ENCODE results near the gene DMAC2.

The DMAC2 gene

GRCh38 chr19:41398050-41398418 is 41.7 kb downstream of the DMAC2 start:
- Histone ChIP-seq H3K36me3 (ENCODE audit: control insufficient read depth in 4 of 4, insufficient read depth in 4 of 4, low read length in 3 of 4) (peaks cover 3 to 8% (median 7%) of the 10 kb centered on the region in 4 experiments), H3K4me1 (ENCODE audit: control extremely low read depth in 1 of 4, control insufficient read depth in 4 of 4, insufficient read depth in 4 of 4, low read length in 3 of 4) (peaks cover 22 to 35% (median 29%) of the 10 kb centered on the region in 4 experiments), H3K27ac (ENCODE audit: insufficient read depth in 1 of 2, low read depth in 1 of 2, low read length in 2 of 2, poor library complexity in 1 of 2, severe bottlenecking in 2 of 2) (peak overlapping the region; percentile 100), H3K27me3 (replicated peaks in 2 of 5; ENCODE audit: control insufficient read depth in 4 of 5, insufficient read depth in 5 of 5, low read length in 4 of 5) (no peaks in the 10 kb centered on the region), H3K9me3 (ENCODE audit: control extremely low read depth in 1 of 5, control insufficient read depth in 4 of 5, insufficient read depth in 2 of 5, low read depth in 1 of 5, low read length in 4 of 5) (no peaks in the 10 kb centered on the region), H3K4me3 (ENCODE audit: control insufficient read depth in 1 of 7, extremely low read depth in 1 of 7, insufficient read depth in 4 of 7, low read depth in 2 of 7, low read length in 6 of 7) (peak overlapping the region; percentile 80 to 99 (median 96))
- ChIA-PET POLR2A (no interaction called here), CTCF (interaction anchor here (0.8 to 1.1 kb wide), 3 partner anchors 12 to 34 kb away, joined by 3 read pairs; no protein-coding TSS in a partner anchor)
- DNase-seq: peak in 2 of 3 donors; percentile 34 to 36
- whole genome bisulfite sequencing (ENCODE audit: insufficient coverage): 0% methylated on average over 5 of the region's 5 CpGs

- POLR2A ChIA-PET: interaction anchor here (0.6 kb wide), 1 partner anchor 19 kb away, joined by 3 read pairs; no protein-coding TSS in a partner anchor
- under 1% methylated on average over 47 of the region's 50 CpGs for WGBS (ENCODE audit: insufficient coverage)
These were observed 42.3 kb downstream of the DMAC2 start, which contains the start of the genes BCKDHA and EXOSC5 for GRCh38 chr19:41397086-41398049. TSS of gene BCKDHA (plus strand) at chr19:41397818. CDS start at chr19:41397828, 10 bp downstream. TSS of gene EXOSC5 (minus strand) at chr19:41397359. CDS start at chr19:41397328, 31 bp downstream.

GRCh38 chr19:41395355-41395754 is 44.4 kb downstream of the DMAC2 start:
- POLR2A ChIA-PET: no interaction called here
- H3K36me3 ChIP-seq (ENCODE audit: control insufficient read depth in 4 of 4, insufficient read depth in 4 of 4, low read length in 3 of 4): peaks cover 5 to 26% (median 19%) of the 10 kb centered on the region in 4 experiments

More at GRCh38 chr19:41397086-41398049, 42.3 kb downstream of the DMAC2 start, which contains the start of the genes BCKDHA and EXOSC5:
- H3K4me1 ChIP-seq (ENCODE audit: control extremely low read depth in 1 of 4, control insufficient read depth in 4 of 4, insufficient read depth in 4 of 4, low read length in 3 of 4): peaks cover 22 to 35% (median 29%) of the 10 kb centered on the region in 4 experiments
- peak within 1 kb of the TSS; percentile 100 for H3K27ac ChIP-seq (ENCODE audit: insufficient read depth in 1 of 2, low read depth in 1 of 2, low read length in 2 of 2, poor library complexity in 1 of 2, severe bottlenecking in 2 of 2)
- peak; percentile 100 for DNase-seq
- CTCF ChIA-PET: interaction anchor here (1.1 to 1.3 kb wide), 2 partner anchors 9 to 45 kb away, joined by 3 to 4 read pairs; no protein-coding TSS in a partner anchor
- H3K27me3 ChIP-seq (replicated peaks in 2 of 5; ENCODE audit: control insufficient read depth in 4 of 5, insufficient read depth in 5 of 5, low read length in 4 of 5): no peaks in the 10 kb centered on the region
- no peaks in the 10 kb centered on the region for H3K9me3 ChIP-seq (ENCODE audit: control extremely low read depth in 1 of 5, control insufficient read depth in 4 of 5, insufficient read depth in 2 of 5, low read depth in 1 of 5, low read length in 4 of 5)
- peak within 1 kb of the TSS; percentile 80 to 99 (median 96) for H3K4me3 ChIP-seq (ENCODE audit: control insufficient read depth in 1 of 7, extremely low read depth in 1 of 7, insufficient read depth in 4 of 7, low read depth in 2 of 7, low read length in 6 of 7)
- peaks cover 0 to 10% (median 7%) of the 10 kb centered on the region in 4 experiments for H3K36me3 ChIP-seq (ENCODE audit: control insufficient read depth in 4 of 4, insufficient read depth in 4 of 4, low read length in 3 of 4)

GRCh38 chr19:41392775-41393174 is 46.9 kb downstream of the DMAC2 start:
- Histone ChIP-seq H3K27me3 (replicated peaks in 2 of 5; ENCODE audit: control insufficient read depth in 4 of 5, insufficient read depth in 5 of 5, low read length in 4 of 5) (no peaks in the 10 kb centered on the region), H3K27ac (ENCODE audit: insufficient read depth in 1 of 2, low read depth in 1 of 2, low read length in 2 of 2, poor library complexity in 1 of 2, severe bottlenecking in 2 of 2) (no peak overlapping the region), H3K36me3 (ENCODE audit: control insufficient read depth in 4 of 4, insufficient read depth in 4 of 4, low read length in 3 of 4) (peaks cover 8 to 48% (median 34%) of the 10 kb centered on the region in 4 experiments), H3K4me1 (ENCODE audit: control extremely low read depth in 1 of 4, control insufficient read depth in 4 of 4, insufficient read depth in 4 of 4, low read length in 3 of 4) (peaks cover 7 to 22% (median 16%) of the 10 kb centered on the region in 4 experiments), H3K4me3 (ENCODE audit: control insufficient read depth in 1 of 7, extremely low read depth in 1 of 7, insufficient read depth in 4 of 7, low read depth in 2 of 7, low read length in 6 of 7) (no peak overlapping the region), H3K9me3 (ENCODE audit: control extremely low read depth in 1 of 5, control insufficient read depth in 4 of 5, insufficient read depth in 2 of 5, low read depth in 1 of 5, low read length in 4 of 5) (no peaks in the 10 kb centered on the region)
- CTCF ChIA-PET: interaction anchor here (0.9 to 1.6 kb wide), 2 partner anchors 24 to 38 kb away, joined by 3 to 5 read pairs; no protein-coding TSS in a partner anchor
- DNase-seq: no peak
- POLR2A ChIA-PET: no interaction called here
- WGBS (ENCODE audit: insufficient coverage): 97% methylated on average over 12 of the region's 12 CpGs

More at GRCh38 chr19:41395355-41395754, 44.4 kb downstream of the DMAC2 start:
- Histone ChIP-seq H3K27me3 (replicated peaks in 2 of 5; ENCODE audit: control insufficient read depth in 4 of 5, insufficient read depth in 5 of 5, low read length in 4 of 5) (no peaks in the 10 kb centered on the region), H3K4me3 (ENCODE audit: control insufficient read depth in 1 of 7, extremely low read depth in 1 of 7, insufficient read depth in 4 of 7, low read depth in 2 of 7, low read length in 6 of 7) (peak overlapping the region in 1 of 7 experiments; percentile 35), H3K9me3 (ENCODE audit: control extremely low read depth in 1 of 5, control insufficient read depth in 4 of 5, insufficient read depth in 2 of 5, low read depth in 1 of 5, low read length in 4 of 5) (no peaks in the 10 kb centered on the region), H3K4me1 (ENCODE audit: control extremely low read depth in 1 of 4, control insufficient read depth in 4 of 4, insufficient read depth in 4 of 4, low read length in 3 of 4) (peaks cover 22 to 35% (median 29%) of the 10 kb centered on the region in 4 experiments), H3K27ac (ENCODE audit: insufficient read depth in 1 of 2, low read depth in 1 of 2, low read length in 2 of 2, poor library complexity in 1 of 2, severe bottlenecking in 2 of 2) (peak overlapping the region in 1 of 2 experiments; percentile 67)
- 83% methylated on average over 6 of the region's 6 CpGs for WGBS (ENCODE audit: insufficient coverage)
- no peak for DNase-seq
- CTCF ChIA-PET: no interaction called here

GRCh38 chr19:41391618-41392017 is 48.1 kb downstream of the DMAC2 start:
- 88% methylated on average over 11 of the region's 11 CpGs for whole genome bisulfite sequencing (ENCODE audit: insufficient coverage)
- Histone ChIP-seq H3K4me1 (ENCODE audit: control extremely low read depth in 1 of 4, control insufficient read depth in 4 of 4, insufficient read depth in 4 of 4, low read length in 3 of 4) (peaks cover 5 to 15% (median 13%) of the 10 kb centered on the region in 4 experiments), H3K4me3 (ENCODE audit: control insufficient read depth in 1 of 7, extremely low read depth in 1 of 7, insufficient read depth in 4 of 7, low read depth in 2 of 7, low read length in 6 of 7) (no peak overlapping the region), H3K27ac (ENCODE audit: insufficient read depth in 1 of 2, low read depth in 1 of 2, low read length in 2 of 2, poor library complexity in 1 of 2, severe bottlenecking in 2 of 2) (no peak overlapping the region), H3K27me3 (replicated peaks in 2 of 5; ENCODE audit: control insufficient read depth in 4 of 5, insufficient read depth in 5 of 5, low read length in 4 of 5) (no peaks in the 10 kb centered on the region), H3K36me3 (ENCODE audit: control insufficient read depth in 4 of 4, insufficient read depth in 4 of 4, low read length in 3 of 4) (peaks cover 12 to 58% (median 42%) of the 10 kb centered on the region in 4 experiments), H3K9me3 (ENCODE audit: control extremely low read depth in 1 of 5, control insufficient read depth in 4 of 5, insufficient read depth in 2 of 5, low read depth in 1 of 5, low read length in 4 of 5) (no peaks in the 10 kb centered on the region)
- CTCF ChIA-PET: interaction anchor here (1.3 kb wide), 1 partner anchor 11 kb away, joined by 3 read pairs; no protein-coding TSS in a partner anchor
- POLR2A ChIA-PET: no interaction called here
- no peak for DNase-seq

- DNase-seq: no peak
- Histone ChIP-seq H3K9me3 (ENCODE audit: control extremely low read depth in 1 of 5, control insufficient read depth in 4 of 5, insufficient read depth in 2 of 5, low read depth in 1 of 5, low read length in 4 of 5) (no peaks in the 10 kb centered on the region), H3K4me3 (ENCODE audit: control insufficient read depth in 1 of 7, extremely low read depth in 1 of 7, insufficient read depth in 4 of 7, low read depth in 2 of 7, low read length in 6 of 7) (no peak overlapping the region), H3K27ac (ENCODE audit: insufficient read depth in 1 of 2, low read depth in 1 of 2, low read length in 2 of 2, poor library complexity in 1 of 2, severe bottlenecking in 2 of 2) (no peak overlapping the region), H3K4me1 (ENCODE audit: control extremely low read depth in 1 of 4, control insufficient read depth in 4 of 4, insufficient read depth in 4 of 4, low read length in 3 of 4) (no peaks in the 10 kb centered on the region), H3K36me3 (ENCODE audit: control insufficient read depth in 4 of 4, insufficient read depth in 4 of 4, low read length in 3 of 4) (peaks cover 14 to 73% (median 49%) of the 10 kb centered on the region in 4 experiments), H3K27me3 (replicated peaks in 2 of 5; ENCODE audit: control insufficient read depth in 4 of 5, insufficient read depth in 5 of 5, low read length in 4 of 5) (no peaks in the 10 kb centered on the region)
- WGBS (ENCODE audit: insufficient coverage): 100% methylated on average over 7 of the region's 13 CpGs
- CTCF ChIA-PET: interaction anchor here (1.2 to 2.7 kb wide), 3 partner anchors 8 to 45 kb away, joined by 3 to 10 read pairs (median 5); no protein-coding TSS in a partner anchor
- POLR2A ChIA-PET: no interaction called here
These were observed 53.3 kb downstream of the DMAC2 start for GRCh38 chr19:41386442-41386841.
